NCI-H345 treated with DMSO at 0.1 percent for 48 hours (cell line): ENCODE data around the gene SEMA3D.
"Not testable (repeated sequence)": the region's sequence is repeated elsewhere in the genome, so short reads cannot be mapped to it uniquely, and the experiment has no call there.

Experiments
- DNase-seq: peaks from one replicate; lab custom pipeline; 2025; ENCODE audit not compliant: unreplicated experiment; lab: John Stamatoyannopoulos, UW

The SEMA3D gene

GRCh38 chr7:85000735-85001350, 186.0 kb downstream of the SEMA3D start:
- no peak for DNase-seq

GRCh38 chr7:84999450-84999849, 187.4 kb downstream of the SEMA3D start:
- DNase-seq = no peak

- DNase-seq = no peak
These were observed 188.2 kb downstream of the SEMA3D start for GRCh38 chr7:84998665-84999064.

- DNase-seq = no peak
These were observed 189.2 kb downstream of the SEMA3D start for GRCh38 chr7:84997626-84998025.

GRCh38 chr7:84992954-84993353, 193.9 kb downstream of the SEMA3D start:
- DNase-seq = not testable (repeated sequence)

- no peak for DNase-seq
These were observed 201.6 kb downstream of the SEMA3D start for GRCh38 chr7:84985073-84985784.

- DNase-seq = no peak
These were observed 204.7 kb downstream of the SEMA3D start for GRCh38 chr7:84982199-84982598.

- no peak for DNase-seq
These were observed 205.5 kb downstream of the SEMA3D start for GRCh38 chr7:84981055-84981976.

GRCh38 chr7:84975586-84976185, 211.2 kb downstream of the SEMA3D start:
- DNase-seq = no peak

- DNase-seq = no peak
These were observed 215.5 kb downstream of the SEMA3D start for GRCh38 chr7:84971360-84971759.

- DNase-seq = no peak
These were observed 216.2 kb downstream of the SEMA3D start for GRCh38 chr7:84970670-84971069.

GRCh38 chr7:84953234-84953633, 233.6 kb downstream of the SEMA3D start:
- no peak for DNase-seq

- no peak for DNase-seq
These were observed 236.0 kb downstream of the SEMA3D start for GRCh38 chr7:84950836-84951235.

- DNase-seq = no peak
These were observed 237.4 kb downstream of the SEMA3D start for GRCh38 chr7:84949501-84949900.

- DNase-seq = no peak
These were observed 237.8 kb downstream of the SEMA3D start for GRCh38 chr7:84949067-84949466.

GRCh38 chr7:84948634-84949033, 238.2 kb downstream of the SEMA3D start:
- no peak for DNase-seq

GRCh38 chr7:84946549-84946948, 240.3 kb downstream of the SEMA3D start:
- no peak for DNase-seq
